Left lobe of liver (tissue), 2 donors: ENCODE data around the gene CPB2. TPM values are rescaled to one million over a fixed set of nuclear protein-coding genes. Genes with fewer than 3 reads are reported as not detected.
A peak's percentile ranks its signal among the peaks of the same experiment; 100 is the strongest.

ENCODE experiments used
- ATAC-seq: fragments of 200-7000 bp; cut with Tn5 transposase; one replicate; pipeline ENCODE4 v1.9.1; 2020; ENCODE audit warnings: mild to moderate bottlenecking, moderate library complexity
- DNase-seq: peaks from one replicate; pipeline ENCODE4 v3.0.0-alpha.2; 2020; ENCODE audit warnings: low spot score
- total RNA-seq: library from RNA; stranded (reverse); gene quantifications from one replicate; pipeline ENCODE4 v1.2.1, GENCODE V29; 2021
- donor health status: DM: no; HTN: no; CAD: no; lungs with moderate emphysema.
- donor health status: DM: no; HTN: yes; CAD: no.

Gene CPB2
- total RNA-seq, 1 donor from 2014 or later: 607 TPM

- DNase-seq (no peak), ATAC-seq (peak; percentile 6)
Observed at GRCh38 chr13:46127358-46128023, 22.7 kb upstream of the CPB2 start.

- ATAC-seq (peak; percentile 78), DNase-seq (peak; percentile 83)
Observed at GRCh38 chr13:46126552-46127357, 21.9 kb upstream of the CPB2 start.

- no peak for ATAC-seq
Observed at GRCh38 chr13:46126056-46126455, 21.2 kb upstream of the CPB2 start.

GRCh38 chr13:46124967-46125933 is 20.4 kb upstream of the CPB2 start:
- no peak for DNase-seq
- ATAC-seq: no peak

More at GRCh38 chr13:46126056-46126455, 21.2 kb upstream of the CPB2 start:
- no peak for DNase-seq

GRCh38 chr13:46124531-46124966 is 19.7 kb upstream of the CPB2 start:
- DNase-seq (no peak), ATAC-seq (no peak)

GRCh38 chr13:46122304-46122703 is 17.5 kb upstream of the CPB2 start:
- DNase-seq: no peak
- ATAC-seq: peak; percentile 21

- ATAC-seq (peak; percentile 55), DNase-seq (peak; percentile 86)
Observed at GRCh38 chr13:46121597-46122163, 16.8 kb upstream of the CPB2 start.

GRCh38 chr13:46121033-46121432 is 16.2 kb upstream of the CPB2 start:
- DNase-seq (peak; percentile 79), ATAC-seq (peak; percentile 61)

GRCh38 chr13:46119883-46120614 is 15.2 kb upstream of the CPB2 start:
- no peak for ATAC-seq
- DNase-seq: no peak

GRCh38 chr13:46116653-46117502 is 12.0 kb upstream of the CPB2 start:
- ATAC-seq: no peak

GRCh38 chr13:46114613-46115012 is 9.8 kb upstream of the CPB2 start:
- ATAC-seq (no peak), DNase-seq (no peak)

More at GRCh38 chr13:46116653-46117502, 12.0 kb upstream of the CPB2 start:
- no peak for DNase-seq

GRCh38 chr13:46113596-46113995 is 8.8 kb upstream of the CPB2 start:
- DNase-seq: no peak
- ATAC-seq: no peak

GRCh38 chr13:46111151-46111550 is 6.3 kb upstream of the CPB2 start:
- ATAC-seq (no peak), DNase-seq (no peak)

GRCh38 chr13:46109451-46109850 is 4.6 kb upstream of the CPB2 start:
- no peak for DNase-seq
- no peak for ATAC-seq

GRCh38 chr13:46106839-46107371 is 2.1 kb upstream of the CPB2 start:
- no peak for ATAC-seq

GRCh38 chr13:46103037-46103436 is 1.8 kb downstream of the CPB2 start:
- ATAC-seq: peak; percentile 32
- DNase-seq: no peak

More at GRCh38 chr13:46106839-46107371, 2.1 kb upstream of the CPB2 start:
- no peak for DNase-seq

GRCh38 chr13:46102255-46102605 is 2.6 kb downstream of the CPB2 start:
- DNase-seq: no peak
- ATAC-seq: no peak

GRCh38 chr13:46101484-46102254 is 3.2 kb downstream of the CPB2 start:
- DNase-seq: no peak
- peak; percentile 9 for ATAC-seq
